Activated CD4-positive, alpha-beta T cell treated with anti-CD3 and anti-CD28 coated beads for 36 hours (primary cell): ENCODE results near the gene SPTAN1. TPM values are rescaled to one million over a fixed set of nuclear protein-coding genes. Genes with fewer than 3 reads are reported as not detected.

Source experiments
- ATAC-seq: fragments of 200-7000 bp; cut with Tn5 transposase; one replicate; pipeline ENCODE4 v1.10.0; 2021; ENCODE audit warnings: mild to moderate bottlenecking, moderate library complexity
- CTCF ChIA-PET: fragments of 350-600 bp; sonication (Branson Sonifier 250); formaldehyde crosslinking; loops from one replicate; lab custom pipeline; 2021; ENCODE audit warnings: antibody characterized with exemption; lab: Charles Lee
- POLR2A ChIA-PET: fragments of 350-600 bp; sonication (Branson Sonifier 250); formaldehyde crosslinking; loops from one replicate; lab custom pipeline; 2021; ENCODE audit warnings: antibody characterized with exemption, inconsistent platforms; lab: Charles Lee
- DNase-seq: peaks from one replicate; pipeline ENCODE4 v3.0.0-alpha.2; 2020
- H3K27ac Mint-ChIP-seq: one replicate; pipeline ENCODE4 v1.8.0; 2021; ENCODE audit warnings: mixed read lengths
- H3K27me3 Mint-ChIP-seq: one replicate; pipeline ENCODE4 v1.8.0; 2021; ENCODE audit warnings: mixed read lengths
- H3K36me3 Mint-ChIP-seq: one replicate; pipeline ENCODE4 v1.8.0; 2021; ENCODE audit warnings: low read depth, mixed read lengths
- H3K4me1 Mint-ChIP-seq: one replicate; pipeline ENCODE4 v1.8.0; 2021; ENCODE audit warnings: mixed read lengths
- H3K4me3 Mint-ChIP-seq: one replicate; pipeline ENCODE4 v1.8.0; 2021; ENCODE audit warnings: mild to moderate bottlenecking, moderate library complexity, mixed read lengths
- H3K9me3 Mint-ChIP-seq: one replicate; pipeline ENCODE4 v1.8.0; 2021; ENCODE audit warnings: low read depth, mixed read lengths
- intact Hi-C, 2 experiments: fragments of 100-400 bp; cut with DNase I in 1 of 2; cut with micrococcal nuclease in 1 of 2; formaldehyde crosslinking; loops; one replicate each; pipeline versions ENCODE4 v1.14.2 to v1.15.1; 2022 to 2024; cut with DNase I, micrococcal nuclease
- total RNA-seq, 2 experiments: library from RNA; stranded (reverse); gene quantifications; one replicate each; pipeline ENCODE4 v1.2.3, GENCODE V29; 2021

The SPTAN1 gene
- total RNA-seq, 2 experiments from 2014 or later, result 192 to 269 TPM

DNA sequence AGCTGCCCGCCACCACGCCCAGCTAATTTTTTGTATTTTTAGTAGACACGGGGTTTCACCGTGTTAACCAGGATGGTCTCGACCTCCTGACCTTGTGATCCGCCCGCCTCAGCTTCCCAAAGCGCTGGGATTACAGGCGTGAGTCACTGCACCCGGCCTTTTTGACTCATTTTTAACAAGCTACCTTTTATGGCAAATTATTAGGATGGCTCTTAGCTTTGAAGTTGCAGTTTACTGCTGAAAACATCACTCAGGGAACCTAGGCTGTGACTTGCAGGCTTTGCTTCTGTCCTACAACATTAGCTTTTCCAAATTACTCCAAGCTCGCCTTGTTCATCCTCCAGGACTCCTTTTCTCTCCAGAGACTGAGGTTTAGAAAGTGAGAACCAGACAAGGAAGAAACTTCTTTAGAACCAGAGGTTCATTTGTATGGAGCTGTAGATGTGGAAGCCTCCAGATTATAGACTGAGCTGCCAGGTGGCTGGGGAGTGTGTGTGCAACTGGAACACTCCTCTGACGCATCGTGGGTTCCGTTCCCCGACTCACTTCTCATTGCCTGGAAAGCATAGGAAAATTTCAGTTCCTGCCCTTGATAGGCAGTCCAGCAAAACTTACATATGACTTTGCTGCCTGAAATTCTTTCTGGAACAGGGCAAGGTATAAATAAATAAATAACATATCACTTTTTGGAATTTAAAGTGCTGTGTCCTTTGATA lies 23.8 kb upstream of the SPTAN1 start:
- Mint-ChIP-seq H3K27ac (no peak overlapping the region), H3K9me3 (no peaks in the 10 kb centered on the region), H3K4me1 (no peaks in the 10 kb centered on the region), H3K27me3 (no peaks in the 10 kb centered on the region), H3K4me3 (no peak overlapping the region), H3K36me3 (peaks cover 49% of the 10 kb centered on the region)
- ChIA-PET POLR2A (no interaction called here), CTCF (interaction anchor here (0.7 to 1.2 kb wide), 2 partner anchors 10 to 161 kb away, joined by 3 to 4 read pairs; no protein-coding TSS in a partner anchor)
- intact Hi-C loops, result no loop called here
- DNase-seq, result no peak
- ATAC-seq, result no peak

GRCh38 chr9:128529191-128529590 lies 23.2 kb upstream of the SPTAN1 start:
- intact Hi-C loops, result no loop called here
- ChIA-PET CTCF (interaction anchor here (1.2 kb wide), 1 partner anchor 161 kb away, joined by 4 read pairs; no protein-coding TSS in a partner anchor), POLR2A (no interaction called here)
- Mint-ChIP-seq H3K27me3 (no peaks in the 10 kb centered on the region), H3K36me3 (peaks cover 52% of the 10 kb centered on the region), H3K4me3 (no peak overlapping the region), H3K4me1 (no peaks in the 10 kb centered on the region), H3K27ac (no peak overlapping the region), H3K9me3 (no peaks in the 10 kb centered on the region)
- ATAC-seq (no peak), DNase-seq (no peak)

- ATAC-seq, result no peak
- Mint-ChIP-seq H3K36me3 (peaks cover 52% of the 10 kb centered on the region), H3K9me3 (no peaks in the 10 kb centered on the region), H3K4me1 (no peaks in the 10 kb centered on the region), H3K27ac (peak overlapping the region; percentile 9), H3K4me3 (no peak overlapping the region), H3K27me3 (no peaks in the 10 kb centered on the region)
- no peak for DNase-seq
- ChIA-PET POLR2A (interaction anchor here (0.6 to 0.7 kb wide), 2 partner anchors 64 to 68 kb away, joined by 3 to 5 read pairs; no protein-coding TSS in a partner anchor), CTCF (interaction anchor here (0.7 to 1.6 kb wide), 3 partner anchors 18 to 331 kb away, joined by 3 read pairs; no protein-coding TSS in a partner anchor)
- intact Hi-C loops, result no loop called here
Measured at GRCh38 chr9:128532581-128532980, 19.8 kb upstream of the SPTAN1 start.

GRCh38 chr9:128540634-128541360 lies 11.6 kb upstream of the SPTAN1 start:
- peaks cover 49% of the 10 kb centered on the region for H3K36me3 Mint-ChIP-seq
- no peaks in the 10 kb centered on the region for H3K27me3 Mint-ChIP-seq
- no peak overlapping the region for H3K4me3 Mint-ChIP-seq
- peaks cover 5% of the 10 kb centered on the region for H3K4me1 Mint-ChIP-seq
- CTCF ChIA-PET, result interaction anchor here (1.0 to 2.5 kb wide), 3 partner anchors 10 to 120 kb away, joined by 3 to 8 read pairs (median 3); partner anchors contain the start of genes CERCAM and SPTAN1
- POLR2A ChIA-PET, result interaction anchor here (0.7 to 0.8 kb wide), 2 partner anchors 10 to 1227 kb away, joined by 3 to 4 read pairs; no protein-coding TSS in a partner anchor
- DNase-seq (no peak), ATAC-seq (no peak)
- no peaks in the 10 kb centered on the region for H3K9me3 Mint-ChIP-seq
- intact Hi-C loops, result no loop called here
- no peak overlapping the region for H3K27ac Mint-ChIP-seq

DNA sequence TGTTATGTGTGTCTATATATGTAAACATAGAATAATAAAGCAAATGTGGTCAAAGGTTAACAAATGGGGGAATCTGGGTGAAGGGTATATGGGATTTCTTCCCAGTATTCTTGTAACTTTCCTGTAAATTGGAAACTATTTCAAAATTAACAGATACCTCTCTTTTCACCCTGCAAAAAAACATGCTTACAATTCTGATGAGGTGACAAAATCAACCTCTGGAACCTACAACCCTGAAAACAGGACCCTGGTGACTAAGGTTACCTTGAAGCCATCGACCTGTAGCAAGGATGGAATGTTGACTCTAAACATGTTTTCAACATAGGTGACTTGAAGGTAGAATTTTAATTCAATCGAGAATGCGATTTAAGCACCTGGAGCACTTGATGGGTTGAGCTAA lies 5.9 kb upstream of the SPTAN1 start:
- intact Hi-C loops, result no loop called here
- ChIA-PET POLR2A (interaction anchor here (0.7 to 1.2 kb wide), 2 partner anchors 12 to 36 kb away, joined by 3 to 8 read pairs; no protein-coding TSS in a partner anchor), CTCF (interaction anchor here (1.1 kb wide), 1 partner anchor 9 kb away, joined by 3 read pairs; no protein-coding TSS in a partner anchor)
- H3K4me1 Mint-ChIP-seq, result peaks cover 21% of the 10 kb centered on the region
- no peak for ATAC-seq
- H3K9me3 Mint-ChIP-seq, result no peaks in the 10 kb centered on the region
- DNase-seq, result no peak
- no peak overlapping the region for H3K4me3 Mint-ChIP-seq
- no peak overlapping the region for H3K27ac Mint-ChIP-seq
- H3K36me3 Mint-ChIP-seq, result peaks cover 9% of the 10 kb centered on the region
- no peaks in the 10 kb centered on the region for H3K27me3 Mint-ChIP-seq

DNA sequence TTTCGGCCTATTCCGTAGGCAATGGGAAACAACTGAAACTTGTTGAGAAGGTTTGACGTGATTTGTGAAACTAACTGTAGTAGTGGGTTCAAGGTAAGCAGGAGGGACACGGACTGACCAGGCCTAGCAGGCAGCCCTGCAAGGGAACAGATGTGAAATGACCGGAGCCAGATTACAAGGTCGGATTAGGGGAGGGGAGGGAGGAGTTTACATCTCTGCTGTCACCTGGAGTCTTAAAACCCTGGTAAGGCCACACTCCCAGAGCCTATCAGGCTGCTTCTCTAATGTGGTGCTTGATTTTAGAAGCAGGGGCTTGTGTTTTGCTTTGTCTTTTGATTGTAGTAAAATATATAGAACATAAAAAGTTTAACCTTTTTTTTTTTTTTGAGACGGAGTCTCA lies 3.5 kb upstream of the SPTAN1 start:
- ATAC-seq (no peak), DNase-seq (no peak)
- CTCF ChIA-PET, result interaction anchor here (0.7 kb wide), 1 partner anchor 68 kb away, joined by 3 read pairs; no protein-coding TSS in a partner anchor
- intact Hi-C loops, result no loop called here
- Mint-ChIP-seq H3K4me3 (no peak overlapping the region), H3K27me3 (no peaks in the 10 kb centered on the region), H3K9me3 (no peaks in the 10 kb centered on the region), H3K36me3 (no peaks in the 10 kb centered on the region), H3K27ac (no peak overlapping the region), H3K4me1 (peaks cover 26% of the 10 kb centered on the region)
- POLR2A ChIA-PET, result no interaction called here

DNA sequence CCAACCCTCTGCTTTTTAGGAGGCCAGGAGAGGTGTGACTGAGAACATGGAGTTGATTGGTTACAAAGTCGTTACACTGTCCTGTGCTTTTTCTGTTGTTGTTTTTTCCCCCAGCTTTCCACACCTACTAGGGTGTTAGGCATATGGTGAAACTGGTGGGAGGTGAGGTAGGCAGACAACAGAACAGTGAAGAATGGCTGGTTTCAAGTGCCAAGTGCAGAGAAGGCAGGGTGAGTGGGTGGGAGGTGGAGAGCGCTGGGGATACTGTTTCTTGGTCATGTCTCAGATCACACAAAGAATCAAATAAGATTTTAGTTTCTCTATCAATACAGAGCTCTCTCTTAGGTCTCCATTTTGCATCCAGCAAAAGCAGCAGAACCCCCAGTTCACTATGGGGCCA lies 2.2 kb upstream of the SPTAN1 start:
- Mint-ChIP-seq H3K27me3 (no peaks in the 10 kb centered on the region), H3K36me3 (no peaks in the 10 kb centered on the region), H3K4me1 (peaks cover 26% of the 10 kb centered on the region), H3K27ac (peak overlapping the region; percentile 84), H3K4me3 (no peak overlapping the region), H3K9me3 (no peaks in the 10 kb centered on the region)
- intact Hi-C loops, result loop anchor here (1.0 to 5.0 kb wide), 8 partner anchors 37 to 568 kb away; partner anchors contain the start of genes EEIG1 (in 1 of the 2), KYAT1 (in 1 of the 2), LRRC8A (in 1 of the 2) and NAIF1 (in 1 of the 2)
- ChIA-PET CTCF (interaction anchor here (0.6 to 2.6 kb wide), 9 partner anchors 9 to 255 kb away, joined by 3 to 8 read pairs (median 3); no protein-coding TSS in a partner anchor), POLR2A (interaction anchor here (0.6 to 1.7 kb wide), 8 partner anchors 8 to 478 kb away, joined by 3 to 6 read pairs (median 3); partner anchors contain the start of genes GLE1, SH3GLB2 and URM1)
- ATAC-seq (peak; percentile 40), DNase-seq (peak; percentile 77)

DNA sequence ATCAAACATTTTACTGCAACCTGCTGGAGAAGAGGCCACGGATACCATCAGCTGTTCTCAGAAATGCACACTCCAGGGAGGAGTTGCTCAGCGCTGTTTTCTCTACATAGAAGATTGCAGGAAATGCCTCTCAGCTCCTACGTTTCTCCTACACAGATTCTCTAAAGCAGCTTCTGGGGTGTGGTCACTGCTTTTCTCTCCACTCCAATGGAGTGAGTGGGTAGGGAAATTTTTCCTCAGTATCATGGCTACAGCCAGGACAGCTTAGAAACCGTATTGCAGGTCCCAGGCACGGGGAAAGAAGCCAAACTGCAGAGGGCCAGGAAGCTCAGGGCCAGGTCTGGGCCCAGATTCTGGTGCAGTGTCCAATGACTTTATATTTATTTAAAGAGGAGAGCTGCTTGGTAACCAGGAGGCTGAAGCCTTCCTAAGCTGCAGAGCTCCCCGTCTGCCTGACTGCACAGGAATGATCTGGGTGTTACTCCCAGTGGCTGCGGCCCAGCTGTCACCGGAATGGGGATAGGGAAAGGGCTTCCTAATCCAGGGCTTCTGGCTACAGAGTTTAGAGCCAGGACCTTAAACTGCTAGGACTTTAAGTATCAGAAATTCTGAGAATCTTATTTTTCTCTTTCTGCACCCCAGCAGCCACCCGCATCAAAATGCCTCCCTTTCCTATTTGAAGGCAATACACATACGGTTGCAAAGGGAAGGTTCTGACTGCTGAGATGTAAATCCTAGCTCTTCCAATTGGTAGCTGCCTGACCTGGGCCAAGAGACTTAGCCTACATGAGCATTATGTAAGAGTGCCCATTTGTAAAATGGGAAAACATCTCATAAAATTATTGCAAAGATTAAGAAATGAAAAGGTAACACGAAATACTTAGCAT lies 1.4 kb upstream of the SPTAN1 start:
- DNase-seq (peak; percentile 25), ATAC-seq (no peak)
- ChIA-PET CTCF (interaction anchor here (0.6 to 2.6 kb wide), 9 partner anchors 9 to 444 kb away, joined by 3 to 8 read pairs (median 3); no protein-coding TSS in a partner anchor), POLR2A (interaction anchor here (0.6 to 1.7 kb wide), 9 partner anchors 8 to 477 kb away, joined by 3 to 7 read pairs (median 3); partner anchors contain the start of genes GLE1, SH3GLB2 and URM1)
- no peaks in the 10 kb centered on the region for H3K9me3 Mint-ChIP-seq
- peak overlapping the region; percentile 97 for H3K27ac Mint-ChIP-seq
- intact Hi-C loops, result loop anchor here (1.0 to 5.0 kb wide), 8 partner anchors 36 to 569 kb away; partner anchors contain the start of genes EEIG1 (in 1 of the 2), KYAT1 (in 1 of the 2), LRRC8A (in 1 of the 2) and NAIF1 (in 1 of the 2)
- H3K27me3 Mint-ChIP-seq, result no peaks in the 10 kb centered on the region
- no peak overlapping the region for H3K4me3 Mint-ChIP-seq
- peaks cover 26% of the 10 kb centered on the region for H3K4me1 Mint-ChIP-seq
- no peaks in the 10 kb centered on the region for H3K36me3 Mint-ChIP-seq

GRCh38 chr9:128551657-128552152 lies 682 bp upstream of the SPTAN1 start:
- Mint-ChIP-seq H3K36me3 (no peaks in the 10 kb centered on the region), H3K27ac (peak overlapping the region; percentile 97), H3K4me3 (no peak overlapping the region), H3K27me3 (no peaks in the 10 kb centered on the region), H3K4me1 (peaks cover 29% of the 10 kb centered on the region), H3K9me3 (no peaks in the 10 kb centered on the region)
- ChIA-PET CTCF (interaction anchor here (1.1 to 2.6 kb wide), 3 partner anchors 10 to 47 kb away, joined by 4 to 8 read pairs (median 4); partner anchors contain the start of gene GLE1), POLR2A (interaction anchor here (0.8 to 2.2 kb wide), 4 partner anchors 47 to 476 kb away, joined by 3 to 13 read pairs (median 5); partner anchors contain the start of genes GLE1 and SH3GLB2)
- DNase-seq (no peak), ATAC-seq (no peak)
- intact Hi-C loops, result loop anchor here (1.0 to 5.0 kb wide), 24 partner anchors 36 to 569 kb away; partner anchors contain the start of genes ODF2 (in 2 of the 2), URM1 (in 2 of the 2), ZDHHC12 (in 2 of the 2) and BBLN (in 1 of the 2)
